Measurements from ENCODE around the gene TNS1. TPM values are rescaled to one million over a fixed set of nuclear protein-coding genes. Genes with fewer than 3 reads are reported as not detected.

The TNS1 gene
- total and polyA plus RNA-seq, 2 donors (not counting 1 experiment from before 2014, with no cell fraction given) = 0.10 to 0.86 TPM

DNA sequence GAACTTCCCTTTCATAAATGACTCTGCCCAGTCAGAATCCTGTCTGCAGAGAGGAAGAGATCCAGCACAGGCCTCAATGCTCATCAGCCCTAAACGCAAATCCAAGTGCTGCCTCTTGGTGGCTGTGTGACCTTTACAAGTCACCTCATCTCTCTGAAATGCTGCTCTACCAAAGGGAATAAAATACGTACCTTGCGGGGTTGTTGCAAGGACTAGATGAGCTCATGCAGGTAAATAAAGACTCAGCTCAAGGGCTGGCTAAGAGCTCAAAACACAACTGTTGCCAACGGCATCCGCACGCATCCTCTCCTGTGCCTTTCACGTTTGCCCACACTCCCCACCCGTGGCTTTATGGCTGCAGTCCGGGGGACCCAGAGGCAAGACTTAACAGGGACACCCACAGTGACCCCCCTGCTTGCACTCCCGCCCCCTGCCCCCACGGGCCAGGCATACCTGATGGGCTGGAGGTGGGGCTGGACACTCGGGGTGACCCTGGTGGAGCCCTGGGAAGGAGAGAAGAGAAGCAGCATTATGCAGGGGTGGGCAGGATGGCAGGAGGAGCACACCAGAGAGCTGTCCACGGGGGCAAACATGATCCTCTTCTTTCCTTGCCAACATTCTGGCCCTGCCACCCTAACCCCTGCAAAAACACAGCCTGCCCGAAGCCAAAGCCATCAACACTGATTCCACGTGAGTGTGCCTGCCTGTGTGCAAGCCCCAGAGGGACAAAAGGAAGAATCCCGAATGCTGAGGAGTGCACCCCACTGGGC, 102.6 kb downstream of the TNS1 start:
- peaks cover 14% of the 10 kb centered on the region for H3K27me3 Mint-ChIP-seq
- DNase-seq = no peak
- Histone ChIP-seq H3K27ac (ENCODE audit: low read length in 2 of 2) (no peak overlapping the region), H3K4me3 (ENCODE audit: control extremely low read depth in 1 of 5, extremely low read depth in 1 of 5, insufficient read depth in 1 of 5, low read depth in 2 of 5, low read length in 4 of 5) (no peak overlapping the region), H3K4me1 (ENCODE audit: control insufficient read depth in 2 of 2, insufficient read depth in 2 of 2, low read length in 2 of 2) (peaks cover 0 to 3% of the 10 kb centered on the region in 2 donors), H3K36me3 (replicated peaks in 1 of 2; ENCODE audit: control extremely low read depth in 1 of 2, control insufficient read depth in 1 of 2, extremely low read depth in 1 of 2, insufficient read depth in 2 of 2, low read length in 1 of 2) (no peaks in the 10 kb centered on the region), H3K4me2 (replicated peaks; ENCODE audit: low read depth, low read length, poor library complexity, severe bottlenecking) (no peak overlapping the region), H3K9me3 (ENCODE audit: control extremely low read depth in 1 of 3, control insufficient read depth in 2 of 3, insufficient read depth in 1 of 3, low read length in 2 of 3) (no peaks in the 10 kb centered on the region), H3K9ac (ENCODE audit: low read length) (no peak overlapping the region), H2AFZ (ENCODE audit: insufficient read depth, low read depth, low read length, poor library complexity, severe bottlenecking) (no peak overlapping the region), H3K79me2 (ENCODE audit: control insufficient read depth, insufficient read depth, low read length) (no peaks in the 10 kb centered on the region), H3K27me3 (replicated peaks in 1 of 4; ENCODE audit: control extremely low read depth in 1 of 4, control insufficient read depth in 3 of 4, insufficient read depth in 4 of 4, low read length in 3 of 4) (peaks cover 0 to 12% (median 0%) of the 10 kb centered on the region in 4 experiments), H4K20me1 (ENCODE audit: control insufficient read depth, insufficient read depth, low read length, poor library complexity, severe bottlenecking) (no peaks in the 10 kb centered on the region)
- ChIA-PET CTCF (interaction anchor here (1.0 kb wide), 1 partner anchor 10 kb away, joined by 4 read pairs; no protein-coding TSS in a partner anchor), POLR2A (no interaction called here)
- TF ChIP-seq, protein P1, sequence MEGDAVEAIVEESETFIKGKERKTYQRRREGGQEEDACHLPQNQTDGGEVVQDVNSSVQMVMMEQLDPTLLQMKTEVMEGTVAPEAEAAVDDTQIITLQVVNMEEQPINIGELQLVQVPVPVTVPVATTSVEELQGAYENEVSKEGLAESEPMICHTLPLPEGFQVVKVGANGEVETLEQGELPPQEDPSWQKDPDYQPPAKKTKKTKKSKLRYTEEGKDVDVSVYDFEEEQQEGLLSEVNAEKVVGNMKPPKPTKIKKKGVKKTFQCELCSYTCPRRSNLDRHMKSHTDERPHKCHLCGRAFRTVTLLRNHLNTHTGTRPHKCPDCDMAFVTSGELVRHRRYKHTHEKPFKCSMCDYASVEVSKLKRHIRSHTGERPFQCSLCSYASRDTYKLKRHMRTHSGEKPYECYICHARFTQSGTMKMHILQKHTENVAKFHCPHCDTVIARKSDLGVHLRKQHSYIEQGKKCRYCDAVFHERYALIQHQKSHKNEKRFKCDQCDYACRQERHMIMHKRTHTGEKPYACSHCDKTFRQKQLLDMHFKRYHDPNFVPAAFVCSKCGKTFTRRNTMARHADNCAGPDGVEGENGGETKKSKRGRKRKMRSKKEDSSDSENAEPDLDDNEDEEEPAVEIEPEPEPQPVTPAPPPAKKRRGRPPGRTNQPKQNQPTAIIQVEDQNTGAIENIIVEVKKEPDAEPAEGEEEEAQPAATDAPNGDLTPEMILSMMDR (IDR thresholded peaks at IDR 0.05) = no peak
- TF ChIP-seq EZH2 (IDR thresholded peaks at IDR 0.05; ENCODE audit: borderline replicate concordance, insufficient read depth, low read depth, low read length, poor library complexity, severe bottlenecking) = no peak
- intact Hi-C loops (cut with micrococcal nuclease) = no loop called here
- H3K4me3 Mint-ChIP-seq = no peak overlapping the region
- no peaks in the 10 kb centered on the region for H3K9me3 Mint-ChIP-seq (ENCODE audit: insufficient read depth)
- WGBS (ENCODE audit: insufficient coverage) = 93% methylated on average over 16 of the region's 16 CpGs
- no peak for ATAC-seq (ENCODE audit: low read depth)
- H3K4me1 Mint-ChIP-seq = peaks cover 3% of the 10 kb centered on the region
- no peak overlapping the region for H3K27ac Mint-ChIP-seq

Data from B cell (primary cell).